Neural progenitor cell (in vitro differentiated cells): ENCODE measurements around the gene PRKAB1. TPM values are rescaled to one million over a fixed set of nuclear protein-coding genes. Genes with fewer than 3 reads are reported as not detected.

ENCODE experiments used
- DNase-seq: peaks from one replicate; pipeline ENCODE4 v3.0.0-alpha.2; 2016; ENCODE audit warnings: low spot score
- H2AFZ ChIP-seq: fragments of 200-600 bp; sonication (generic); replicated peaks from 2 replicates; pipeline ENCODE4 v1.6.1; 2016; ENCODE audit warnings: antibody characterized with exemption
- H3F3A ChIP-seq: fragments of 200-600 bp; sonication (generic); 2 replicates; pipeline ENCODE4 v1.6.1; 2016; ENCODE audit warnings: antibody characterized with exemption, low read depth
- H3K27ac ChIP-seq: fragments of 200-600 bp; sonication (generic); 2 replicates; pipeline ENCODE4 v1.5.1; 2016; ENCODE audit warnings: mild to moderate bottlenecking
- H3K27me3 ChIP-seq: fragments of 200-600 bp; sonication (generic); 2 replicates; pipeline ENCODE4 v1.6.1; 2016; ENCODE audit warnings: mild to moderate bottlenecking, moderate library complexity
- H3K36me3 ChIP-seq: fragments of 200-600 bp; sonication (generic); 2 replicates; pipeline ENCODE4 v1.5.1; 2016
- H3K4me1 ChIP-seq: fragments of 200-600 bp; sonication (generic); 2 replicates; pipeline ENCODE4 v1.6.1; 2016; ENCODE audit warnings: mixed run types
- H3K4me2 ChIP-seq: fragments of 200-600 bp; sonication (generic); 2 replicates; pipeline ENCODE4 v1.6.1; 2016
- H3K4me3 ChIP-seq: fragments of 200-600 bp; sonication (generic); 2 replicates; pipeline ENCODE4 v1.5.1; 2016
- H3K79me2 ChIP-seq: fragments of 200-600 bp; sonication (generic); 2 replicates; pipeline ENCODE4 v1.6.1; 2016; ENCODE audit warnings: low read depth
- H3K9ac ChIP-seq: fragments of 200-600 bp; sonication (generic); 2 replicates; pipeline ENCODE4 v1.6.1; 2016
- H3K9me3 ChIP-seq: fragments of 200-600 bp; sonication (generic); 2 replicates; pipeline ENCODE4 v1.5.1; 2016; ENCODE audit warnings: low read depth
- H4K20me1 ChIP-seq: fragments of 200-600 bp; sonication (generic); 2 replicates; pipeline ENCODE4 v1.6.1; 2016; ENCODE audit warnings: low read depth
- H3K27ac Mint-ChIP-seq: 3 replicates; pipeline ENCODE4 v1.8.0; 2021; ENCODE audit warnings: mixed read lengths
- H3K27me3 Mint-ChIP-seq: 2 replicates; pipeline ENCODE4 v1.8.0; 2022; ENCODE audit warnings: low read depth, mild to moderate bottlenecking, inconsistent platforms, moderate library complexity, mixed read lengths; ENCODE audit not compliant: insufficient read depth
- H3K36me3 Mint-ChIP-seq: 3 replicates; pipeline ENCODE4 v1.8.0; 2021; ENCODE audit warnings: mixed read lengths
- H3K4me1 Mint-ChIP-seq: 3 replicates; pipeline ENCODE4 v1.8.0; 2021; ENCODE audit warnings: mixed read lengths
- H3K4me3 Mint-ChIP-seq: 3 replicates; pipeline ENCODE4 v1.8.0; 2021; ENCODE audit warnings: mild to moderate bottlenecking, moderate library complexity, mixed read lengths
- H3K9me3 Mint-ChIP-seq: 3 replicates; pipeline ENCODE4 v1.8.0; 2020; ENCODE audit warnings: mixed read lengths
- CTCF ChIP-seq: fragments of 200-600 bp; sonication (generic); IDR thresholded peaks from 2 replicates; pipeline ENCODE4 v1.5.1; 2017; ENCODE audit warnings: antibody characterized with exemption, mild to moderate bottlenecking
- EZH2 ChIP-seq: fragments of 200-600 bp; sonication (generic); IDR thresholded peaks from 2 replicates; pipeline ENCODE4 v1.6.1; 2017; ENCODE audit warnings: antibody characterized with exemption, mild to moderate bottlenecking, moderate library complexity
- EZH2phosphoT487 ChIP-seq: fragments of 200-600 bp; sonication (generic); IDR thresholded peaks from 2 replicates; pipeline ENCODE4 v1.6.1; 2017; ENCODE audit warnings: antibody characterized with exemption
- total RNA-seq: library from RNA; depleted of rRNA; stranded (reverse); fragments of >200 nt; gene quantifications from 2 replicates; pipeline ENCODE4 v1.2.3, GENCODE V29; 2015; ENCODE audit warnings: low replicate concordance

PRKAB1 gene
- total RNA-seq, 1 donor from 2014 or later = 24.5 TPM

- H4K20me1 ChIP-seq = peaks cover 2% of the 10 kb centered on the region
- H3K27ac ChIP-seq = no peak overlapping the region
- Mint-ChIP-seq H3K9me3 (no peaks in the 10 kb centered on the region), H3K27ac (no peak overlapping the region), H3K4me3 (no peak overlapping the region), H3K36me3 (no peaks in the 10 kb centered on the region), H3K4me1 (peaks cover 12% of the 10 kb centered on the region), H3K27me3 (peaks cover 8% of the 10 kb centered on the region)
- H3K9me3 ChIP-seq = no peaks in the 10 kb centered on the region
- no peak overlapping the region for H3K9ac ChIP-seq
- peaks cover 15% of the 10 kb centered on the region for H3K79me2 ChIP-seq
- no peak overlapping the region for H3K4me2 ChIP-seq
- peaks cover 31% of the 10 kb centered on the region for H3K27me3 ChIP-seq
- no peak overlapping the region for H2AFZ ChIP-seq
- H3K4me1 ChIP-seq = peaks cover 4% of the 10 kb centered on the region
- no peak for TF ChIP-seq EZH2
- no peak for TF ChIP-seq CTCF
- no peak for TF ChIP-seq EZH2phosphoT487
- H3F3A ChIP-seq = peaks cover 18% of the 10 kb centered on the region
- H3K4me3 ChIP-seq = no peak overlapping the region
- no peaks in the 10 kb centered on the region for H3K36me3 ChIP-seq
- no peak for DNase-seq
These were observed 3.3 kb upstream of the PRKAB1 start for GRCh38 chr12:119664642-119665041.

GRCh38 chr12:119665164-119665929, 2.6 kb upstream of the PRKAB1 start:
- Histone ChIP-seq H2AFZ (no peak overlapping the region), H3K4me3 (no peak overlapping the region), H3K79me2 (peaks cover 22% of the 10 kb centered on the region), H3K9me3 (no peaks in the 10 kb centered on the region), H3K4me2 (no peak overlapping the region), H3K27me3 (peaks cover 29% of the 10 kb centered on the region), H3K9ac (no peak overlapping the region), H4K20me1 (peaks cover 9% of the 10 kb centered on the region), H3F3A (peaks cover 18% of the 10 kb centered on the region), H3K27ac (no peak overlapping the region), H3K36me3 (peaks cover 2% of the 10 kb centered on the region), H3K4me1 (peaks cover 4% of the 10 kb centered on the region)
- no peaks in the 10 kb centered on the region for H3K9me3 Mint-ChIP-seq
- H3K36me3 Mint-ChIP-seq = no peaks in the 10 kb centered on the region
- DNase-seq = no peak
- H3K27ac Mint-ChIP-seq = no peak overlapping the region
- no peak overlapping the region for H3K4me3 Mint-ChIP-seq
- TF ChIP-seq EZH2 = no peak
- TF ChIP-seq CTCF = no peak
- no peak for TF ChIP-seq EZH2phosphoT487
- H3K27me3 Mint-ChIP-seq = peaks cover 3% of the 10 kb centered on the region
- H3K4me1 Mint-ChIP-seq = peaks cover 18% of the 10 kb centered on the region

- Histone ChIP-seq H4K20me1 (peaks cover 18% of the 10 kb centered on the region), H3F3A (peaks cover 18% of the 10 kb centered on the region), H3K36me3 (peaks cover 6% of the 10 kb centered on the region), H3K4me2 (no peak overlapping the region), H3K27ac (no peak overlapping the region), H3K9me3 (no peaks in the 10 kb centered on the region), H3K27me3 (peaks cover 19% of the 10 kb centered on the region), H3K4me3 (no peak overlapping the region), H2AFZ (no peak overlapping the region), H3K9ac (no peak overlapping the region), H3K79me2 (peaks cover 31% of the 10 kb centered on the region), H3K4me1 (peaks cover 4% of the 10 kb centered on the region)
- Mint-ChIP-seq H3K4me3 (no peak overlapping the region), H3K4me1 (peaks cover 19% of the 10 kb centered on the region), H3K9me3 (no peaks in the 10 kb centered on the region), H3K27me3 (peaks cover 2% of the 10 kb centered on the region), H3K27ac (no peak overlapping the region), H3K36me3 (no peaks in the 10 kb centered on the region)
- no peak for DNase-seq
- TF ChIP-seq EZH2phosphoT487 (no peak), CTCF (no peak), EZH2 (no peak)
These were observed 1.6 kb upstream of the PRKAB1 start for GRCh38 chr12:119666226-119666795.
